GM10847 (cell line): ENCODE data around the gene SLCO1A2.

Experiments
- POLR2A ChIP-seq: IDR thresholded peaks from 2 replicates; pipeline ENCODE4 v1.6.1; 2011; ENCODE audit not compliant: insufficient read length; ENCODE audit errors: extremely low read depth

SLCO1A2 gene

DNA sequence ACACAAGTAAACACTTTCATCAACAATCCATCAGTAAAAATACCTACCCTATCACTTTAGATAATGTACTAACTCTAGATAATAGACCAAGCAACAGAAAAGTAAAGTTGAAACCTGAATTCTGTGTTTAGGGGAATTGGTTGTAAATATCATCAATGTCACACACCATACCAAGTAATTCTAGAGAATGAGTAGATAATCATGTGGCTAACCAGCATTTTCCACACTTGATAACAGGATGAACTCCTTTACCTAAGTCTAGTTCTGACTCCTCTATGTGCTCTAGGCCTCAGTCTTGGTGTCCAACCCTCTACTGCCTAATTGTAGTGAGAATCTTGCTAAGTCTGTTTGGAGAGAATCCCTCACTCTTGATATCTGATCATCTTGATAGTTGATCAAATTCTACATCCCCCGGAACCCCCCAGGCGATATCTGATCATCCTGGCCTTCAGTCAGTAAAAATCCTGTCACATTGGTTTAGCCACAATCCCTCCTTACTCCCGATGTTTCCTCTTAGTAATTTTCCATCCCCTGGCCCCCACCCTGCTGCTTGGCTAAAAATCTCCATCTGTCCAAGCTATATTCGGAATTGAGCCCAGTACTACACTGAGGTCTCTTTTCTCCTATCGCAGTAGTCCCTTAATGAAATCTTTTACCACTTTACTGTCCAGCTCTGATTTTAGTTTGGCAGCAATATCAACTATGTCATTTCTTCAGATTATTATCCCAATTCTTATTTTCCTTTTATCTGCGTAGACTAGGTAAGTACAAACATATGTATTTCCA lies 3.4 kb upstream of the SLCO1A2 start:
- no peak for TF ChIP-seq POLR2A

DNA sequence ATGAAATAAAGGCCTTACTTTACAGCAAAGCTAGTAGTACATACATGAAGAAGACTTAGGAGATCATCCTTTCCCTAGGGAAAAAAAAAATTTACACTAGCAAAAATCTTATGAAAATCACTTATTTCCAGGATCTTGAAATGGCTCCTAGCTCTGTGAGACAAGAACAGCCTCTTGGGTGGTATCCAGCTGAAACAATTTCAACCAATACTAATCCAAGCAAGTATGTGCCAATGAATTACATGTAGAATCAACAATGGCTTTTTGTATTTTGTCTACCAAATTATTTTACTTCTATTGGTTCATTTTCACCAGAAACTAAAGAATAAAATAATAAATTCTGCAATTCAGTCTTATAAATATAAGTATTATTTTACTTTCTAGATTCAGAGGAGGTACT lies 2.7 kb upstream of the SLCO1A2 start:
- no peak for TF ChIP-seq POLR2A

DNA sequence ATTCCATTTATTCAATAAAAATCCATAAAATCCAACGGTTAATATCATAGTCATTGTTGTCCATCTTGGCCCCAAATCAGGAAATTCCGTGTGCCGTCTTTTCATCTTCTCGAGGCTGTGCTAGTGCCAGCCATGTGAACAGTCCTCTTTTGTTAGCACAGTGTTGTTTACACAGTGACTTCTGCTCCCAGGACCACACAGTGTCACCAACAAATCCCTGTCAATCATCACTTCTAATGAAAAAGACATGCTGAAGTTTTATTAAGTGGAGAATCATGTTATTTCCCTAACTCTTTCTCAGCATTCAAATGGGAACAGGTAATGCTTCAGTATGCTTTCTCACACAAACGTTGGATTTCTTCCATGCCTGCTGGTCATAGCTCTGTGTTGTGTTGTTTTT lies 1.9 kb upstream of the SLCO1A2 start:
- no peak for TF ChIP-seq POLR2A

- TF ChIP-seq POLR2A, result no peak
These were observed 3.9 kb downstream of the SLCO1A2 start for GRCh38 chr12:21330682-21331253.

- TF ChIP-seq POLR2A, result no peak
These were observed 6.1 kb downstream of the SLCO1A2 start for GRCh38 chr12:21328578-21328977.

DNA sequence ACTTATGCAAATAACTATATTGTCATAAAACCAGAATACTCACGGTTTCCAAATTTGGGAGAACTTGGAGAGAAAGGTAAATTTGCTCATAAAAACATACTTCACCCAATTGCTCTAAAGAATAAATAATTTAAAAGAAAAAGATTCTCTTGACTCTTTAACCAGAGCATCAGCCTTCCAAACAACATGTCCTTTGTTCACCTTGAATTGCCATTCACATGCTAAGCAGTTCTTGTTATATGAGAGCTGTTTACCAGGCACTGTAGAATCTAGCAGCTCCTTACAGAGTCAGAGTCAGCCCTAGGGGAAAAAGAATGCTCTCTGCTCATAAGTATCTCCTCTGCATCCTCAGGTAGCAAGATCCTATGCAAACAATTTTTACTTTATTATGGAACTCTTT lies 10.2 kb downstream of the SLCO1A2 start:
- TF ChIP-seq POLR2A, result no peak

DNA sequence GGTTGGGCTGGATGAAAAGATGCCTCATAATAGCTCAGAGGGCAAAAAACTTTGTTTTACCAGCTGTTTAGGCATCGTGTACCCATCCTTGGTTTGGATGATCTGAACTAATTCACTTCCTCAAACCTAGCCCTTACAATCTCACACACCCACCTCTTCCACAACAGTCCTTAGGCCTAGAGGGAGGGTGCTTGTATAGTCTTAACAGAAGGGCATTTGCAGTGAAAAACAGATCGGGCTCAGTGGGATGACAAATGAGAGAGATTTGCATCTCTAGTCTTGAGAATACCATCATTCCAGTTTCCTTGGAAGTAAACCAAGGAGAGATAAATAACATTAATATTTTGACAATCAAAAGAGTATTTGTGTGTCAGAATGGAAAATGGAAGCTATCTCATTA lies 11.0 kb downstream of the SLCO1A2 start:
- no peak for TF ChIP-seq POLR2A

DNA sequence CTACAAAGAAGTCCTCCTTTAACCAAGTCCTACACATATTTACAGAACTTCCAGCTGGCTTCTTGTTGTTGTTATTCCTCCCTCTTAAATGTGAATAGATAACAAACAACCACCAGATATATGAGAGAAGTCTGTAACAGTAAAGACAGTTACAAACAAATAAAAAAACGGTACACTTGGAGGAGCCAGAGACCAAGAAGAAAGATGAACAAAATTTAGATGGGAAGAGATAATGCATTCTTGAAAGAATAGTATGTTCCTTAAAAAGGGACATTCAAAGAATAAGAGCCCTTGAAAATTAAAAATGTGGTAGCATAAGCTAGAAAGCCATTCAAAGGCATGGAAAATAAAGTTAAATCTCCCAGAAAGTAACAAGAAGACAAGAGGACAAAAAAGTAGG lies 25.9 kb downstream of the SLCO1A2 start:
- TF ChIP-seq POLR2A, result no peak

GRCh38 chr12:21305661-21306060 lies 29.1 kb downstream of the SLCO1A2 start:
- TF ChIP-seq POLR2A, result no peak

GRCh38 chr12:21300632-21301031 lies 34.1 kb downstream of the SLCO1A2 start:
- no peak for TF ChIP-seq POLR2A

- TF ChIP-seq POLR2A, result no peak
These were observed 37.8 kb downstream of the SLCO1A2 start for GRCh38 chr12:21296751-21297406.

DNA sequence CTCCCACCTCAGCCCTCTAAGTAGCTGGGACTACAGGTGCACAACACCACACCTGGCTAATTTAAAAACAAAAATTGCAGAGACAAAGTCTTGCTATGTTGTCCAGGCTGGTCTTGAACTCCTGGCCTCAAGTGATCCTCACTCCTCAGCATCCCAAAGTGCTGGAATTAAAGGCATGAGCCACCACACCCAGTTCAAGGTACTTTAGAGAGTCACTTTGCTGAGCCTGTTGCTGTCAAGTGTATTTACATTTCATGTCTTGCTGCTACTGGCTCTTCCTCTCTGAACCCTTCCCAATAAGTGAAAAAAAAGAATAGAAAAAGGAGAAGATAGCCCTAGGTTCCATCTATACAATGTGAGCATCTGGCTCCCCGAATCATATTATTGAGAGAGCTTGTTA lies 38.4 kb downstream of the SLCO1A2 start:
- TF ChIP-seq POLR2A, result no peak

DNA sequence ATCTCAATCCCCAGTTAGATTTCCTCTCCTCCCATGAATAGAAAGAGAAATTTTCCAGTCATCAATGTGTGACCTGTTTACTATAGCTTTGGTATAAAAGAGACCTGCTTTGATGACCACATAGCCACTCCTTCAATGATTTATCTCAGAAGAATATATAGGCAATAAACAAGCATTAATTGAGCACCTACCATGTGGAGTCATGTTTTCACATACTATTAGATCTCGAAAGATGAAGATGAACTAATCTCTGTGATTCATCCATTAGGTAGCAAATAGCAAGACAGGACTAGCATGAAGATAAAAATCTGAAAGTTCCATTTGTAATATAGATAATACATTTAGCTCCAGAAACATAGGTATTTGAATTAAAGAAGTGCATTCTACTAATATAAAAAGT lies 40.5 kb downstream of the SLCO1A2 start:
- TF ChIP-seq POLR2A, result no peak

DNA sequence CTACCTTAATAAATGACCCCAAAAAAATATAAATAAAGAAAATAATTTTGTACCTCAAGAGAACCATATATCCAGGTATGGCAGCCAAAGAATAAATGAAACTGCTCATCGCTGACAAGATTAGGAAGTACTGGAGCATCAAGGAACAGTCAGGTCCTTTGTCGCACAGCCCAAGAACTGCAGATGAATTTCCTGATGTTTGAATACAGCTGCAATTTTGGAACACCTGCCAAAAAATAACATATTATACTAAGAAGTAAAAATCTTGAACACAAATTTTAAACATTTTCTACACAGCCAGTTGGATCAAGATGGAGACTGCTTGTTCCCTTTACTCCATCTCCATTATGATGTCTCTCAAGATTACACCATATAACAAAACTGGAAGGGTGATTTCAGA lies 42.6 kb downstream of the SLCO1A2 start:
- no peak for TF ChIP-seq POLR2A

- no peak for TF ChIP-seq POLR2A
These were observed 45.0 kb downstream of the SLCO1A2 start for GRCh38 chr12:21289698-21290097.

GRCh38 chr12:21276826-21277225 lies 57.9 kb downstream of the SLCO1A2 start:
- no peak for TF ChIP-seq POLR2A
